DND-41 (cell line): ENCODE data around the gene VPS18.

Source experiments
- ATAC-seq: fragments of 200-7000 bp; cut with Tn5 transposase; 3 replicates; pipeline ENCODE4 v1.9.1; 2021; ENCODE audit warnings: low read depth; ENCODE audit not compliant: insufficient read depth
- DNase-seq: peaks from one replicate; pipeline ENCODE4 v3.0.0-alpha.2; 2020
- H2AFZ ChIP-seq: 2 replicates; pipeline ENCODE4 v1.6.0; 2012; ENCODE audit warnings: low read depth, low read length
- H3K27ac ChIP-seq: 2 replicates; pipeline ENCODE4 v1.5.1; 2012; ENCODE audit warnings: low read length, inconsistent platforms
- H3K27me3 ChIP-seq: fragments of 200-600 bp; sonication (generic); 2 replicates; pipeline ENCODE4 v1.6.0; 2012; ENCODE audit warnings: low read length, mild to moderate bottlenecking, inconsistent platforms; ENCODE audit not compliant: insufficient read depth, poor library complexity
- H3K36me3 ChIP-seq: 2 replicates; pipeline ENCODE4 v1.5.1; 2012; ENCODE audit warnings: low read length, inconsistent platforms; ENCODE audit not compliant: insufficient read depth
- H3K4me1 ChIP-seq: 2 replicates; pipeline ENCODE4 v1.5.1; 2012; ENCODE audit warnings: mild to moderate bottlenecking, low read length; ENCODE audit not compliant: insufficient read depth
- H3K4me2 ChIP-seq: 2 replicates; pipeline ENCODE4 v1.6.0; 2012; ENCODE audit warnings: mild to moderate bottlenecking, moderate library complexity, low read length, inconsistent platforms; ENCODE audit not compliant: insufficient read depth
- H3K4me3 ChIP-seq, 2 experiments: fragments of 200-600 bp in 1 of 2; shearing (Covaris generic) in 1 of 2; 2 replicates each; pipeline ENCODE4 v1.5.1; 2012 to 2016; ENCODE audit warnings: inconsistent platforms in 2 of 2, low read length in 2 of 2, mild to moderate bottlenecking in 2 of 2, low read depth in 1 of 2, moderate library complexity in 1 of 2
- H3K79me2 ChIP-seq: 2 replicates; pipeline ENCODE4 v1.6.0; 2012; ENCODE audit warnings: low read length, inconsistent platforms; ENCODE audit not compliant: insufficient read depth
- H3K9ac ChIP-seq: 2 replicates; pipeline ENCODE4 v1.6.0; 2012; ENCODE audit warnings: low read depth, mild to moderate bottlenecking, inconsistent platforms, low read length, moderate library complexity
- H3K9me3 ChIP-seq: 2 replicates; pipeline ENCODE4 v1.5.1; 2012; ENCODE audit warnings: low read length, moderate library complexity, mild to moderate bottlenecking, inconsistent platforms; ENCODE audit not compliant: insufficient read depth, severe bottlenecking
- H4K20me1 ChIP-seq: 2 replicates; pipeline ENCODE4 v1.6.0; 2012; ENCODE audit warnings: low read length; ENCODE audit not compliant: insufficient read depth
- CTCF ChIP-seq: IDR thresholded peaks from 2 replicates; pipeline ENCODE4 v1.5.1; 2012; ENCODE audit warnings: borderline replicate concordance, low read length, moderate library complexity, mild to moderate bottlenecking; ENCODE audit not compliant: poor library complexity, severe bottlenecking; ENCODE audit errors: extremely low read depth
- EZH2 ChIP-seq: IDR thresholded peaks from 3 replicates; pipeline ENCODE4 v1.6.1; 2012; ENCODE audit warnings: borderline replicate concordance, low read depth, mild to moderate bottlenecking, moderate library complexity, low read length, inconsistent platforms; ENCODE audit not compliant: severe bottlenecking

VPS18 gene

GRCh38 chr15:40952301-40952900 is 58.2 kb downstream of the VPS18 start:
- peaks cover 24% of the 10 kb centered on the region for H3K4me1 ChIP-seq
- H3K9ac ChIP-seq: peak overlapping the region; percentile 81
- no peak for ATAC-seq
- no peaks in the 10 kb centered on the region for H3K36me3 ChIP-seq
- peak overlapping the region; percentile 84 for H2AFZ ChIP-seq
- peak overlapping the region; percentile 85 for H3K4me2 ChIP-seq
- H3K4me3 ChIP-seq: peak overlapping the region; percentile 27 to 84; a peak in 3 of 4 replicates
- H3K27me3 ChIP-seq: no peaks in the 10 kb centered on the region
- H4K20me1 ChIP-seq: no peaks in the 10 kb centered on the region
- H3K79me2 ChIP-seq: no peaks in the 10 kb centered on the region
- no peak for DNase-seq
- TF ChIP-seq EZH2: no peak
- no peak for TF ChIP-seq CTCF
- no peaks in the 10 kb centered on the region for H3K9me3 ChIP-seq
- H3K27ac ChIP-seq: peak overlapping the region; percentile 96

GRCh38 chr15:40952901-40953712 is 58.9 kb downstream of the VPS18 start, which contains the start of gene CHAC1:
Gene CHAC1, plus strand, starts transcription at chr15:40953471. Its CDS starts 113 bp downstream, at chr15:40953584.
- TF ChIP-seq CTCF: no peak
- TF ChIP-seq EZH2: no peak
- H3K4me2 ChIP-seq: peak within 1 kb of the TSS; percentile 85
- no peaks in the 10 kb centered on the region for H3K36me3 ChIP-seq
- peak within 1 kb of the TSS; percentile 81 for H3K9ac ChIP-seq
- H3K4me1 ChIP-seq: peaks cover 24% of the 10 kb centered on the region
- DNase-seq (peak; percentile 94), ATAC-seq (peak; percentile 90)
- H3K27me3 ChIP-seq: no peaks in the 10 kb centered on the region
- peak within 1 kb of the TSS; percentile 84 for H2AFZ ChIP-seq
- no peaks in the 10 kb centered on the region for H3K9me3 ChIP-seq
- no peaks in the 10 kb centered on the region for H4K20me1 ChIP-seq
- peak within 1 kb of the TSS; percentile 96 for H3K27ac ChIP-seq
- peak within 1 kb of the TSS; percentile 27 to 84; a peak in 3 of 4 replicates for H3K4me3 ChIP-seq
- H3K79me2 ChIP-seq: no peaks in the 10 kb centered on the region
